GM23248 (cell line): ENCODE measurements around the gene TM9SF2. TPM values are rescaled to one million over a fixed set of nuclear protein-coding genes. Genes with fewer than 3 reads are reported as not detected.

Source experiments
- DNase-seq: peaks from one replicate; pipeline ENCODE4 v3.0.0-alpha.2; 2015
- H2AFZ ChIP-seq: fragments of 200-600 bp; sonication (generic); 2 replicates; pipeline ENCODE4 v1.6.1; 2016; ENCODE audit warnings: antibody characterized with exemption
- H3F3A ChIP-seq: fragments of 200-600 bp; sonication (generic); 2 replicates; pipeline ENCODE4 v1.6.1; 2016; ENCODE audit warnings: mild to moderate bottlenecking, antibody characterized with exemption, mixed run types; ENCODE audit not compliant: insufficient read depth
- H3K27ac ChIP-seq: fragments of 200-600 bp; sonication (generic); 2 replicates; pipeline ENCODE4 v1.5.1; 2016; ENCODE audit warnings: mild to moderate bottlenecking
- H3K27me3 ChIP-seq: fragments of 200-600 bp; sonication (generic); replicated peaks from 2 replicates; pipeline ENCODE4 v1.6.1; 2016; ENCODE audit warnings: mild to moderate bottlenecking; ENCODE audit not compliant: insufficient read depth
- H3K36me3 ChIP-seq: fragments of 200-600 bp; sonication (generic); 2 replicates; pipeline ENCODE4 v1.6.1; 2016; ENCODE audit warnings: low read depth, mild to moderate bottlenecking
- H3K4me1 ChIP-seq: fragments of 200-600 bp; sonication (generic); 2 replicates; pipeline ENCODE4 v1.6.1; 2016; ENCODE audit warnings: mild to moderate bottlenecking; ENCODE audit not compliant: insufficient read depth
- H3K4me2 ChIP-seq: fragments of 200-600 bp; sonication (generic); one replicate; pipeline ENCODE4 v1.6.1; 2016; ENCODE audit warnings: mild to moderate bottlenecking; ENCODE audit not compliant: unreplicated experiment
- H3K4me3 ChIP-seq: fragments of 200-600 bp; sonication (generic); 2 replicates; pipeline ENCODE4 v1.5.1; 2016; ENCODE audit warnings: mild to moderate bottlenecking
- H3K79me2 ChIP-seq: fragments of 200-600 bp; sonication (generic); 2 replicates; pipeline ENCODE4 v1.6.1; 2016; ENCODE audit warnings: mild to moderate bottlenecking; ENCODE audit not compliant: insufficient read depth
- H3K9ac ChIP-seq: fragments of 200-600 bp; sonication (generic); 2 replicates; pipeline ENCODE4 v1.6.1; 2016; ENCODE audit warnings: mild to moderate bottlenecking
- H3K9me2 ChIP-seq: fragments of 200-600 bp; sonication (generic); 2 replicates; pipeline ENCODE4 v1.6.1; 2016; ENCODE audit warnings: mixed run types, mild to moderate bottlenecking, moderate library complexity; ENCODE audit not compliant: insufficient read depth
- H3K9me3 ChIP-seq: fragments of 200-600 bp; sonication (generic); one replicate; pipeline ENCODE4 v1.6.1; 2017; ENCODE audit warnings: low read depth
- H4K20me1 ChIP-seq: fragments of 200-600 bp; sonication (generic); 2 replicates; pipeline ENCODE4 v1.6.0; 2016; ENCODE audit not compliant: insufficient read depth
- EZH2 ChIP-seq: fragments of 200-600 bp; sonication (generic); IDR thresholded peaks from 2 replicates; pipeline ENCODE4 v1.6.1; 2018; ENCODE audit warnings: antibody characterized with exemption, mild to moderate bottlenecking; ENCODE audit not compliant: insufficient read depth, poor library complexity, severe bottlenecking
- EZH2phosphoT487 ChIP-seq: fragments of 200-600 bp; sonication (generic); IDR thresholded peaks from 2 replicates; pipeline ENCODE4 v1.6.1; 2018; ENCODE audit warnings: antibody characterized with exemption, moderate library complexity, mild to moderate bottlenecking, low read depth; ENCODE audit not compliant: insufficient read depth
- WGBS, 2 experiments: methylation state at CpG; one replicate each; pipeline ENCODE4 v1.1.6; 2015 to 2017; ENCODE audit warnings: low lambda C conversion rate in 2 of 2, low coverage in 1 of 2; ENCODE audit errors: missing lambda C conversion rate in 2 of 2; 5-methylcytosine and 5-hydroxymethylcytosine counted together
- in situ Hi-C: fragments of 300-500 bp; cut with MboI; formaldehyde crosslinking; loops from 2 replicates; pipeline ENCODE4 v1.15.0; 2020
- polyA plus RNA-seq: library from polyadenylated mRNA; unstranded; fragments of >200 nt; fragmentation: Nextera tagmentation; extraction: Ambion mirVana; gene quantifications from 2 replicates; pipeline ENCODE4 v1.2.1, GENCODE V29; 2016
- total RNA-seq: library from RNA; depleted of rRNA; stranded (reverse); fragments of >200 nt; shearing (Covaris generic); gene quantifications from 2 replicates; pipeline ENCODE4 v1.2.3, GENCODE V29; 2014

TM9SF2 gene
- total and polyA plus RNA-seq, 2 experiments from 2014 or later: 162 to 168 TPM

DNA sequence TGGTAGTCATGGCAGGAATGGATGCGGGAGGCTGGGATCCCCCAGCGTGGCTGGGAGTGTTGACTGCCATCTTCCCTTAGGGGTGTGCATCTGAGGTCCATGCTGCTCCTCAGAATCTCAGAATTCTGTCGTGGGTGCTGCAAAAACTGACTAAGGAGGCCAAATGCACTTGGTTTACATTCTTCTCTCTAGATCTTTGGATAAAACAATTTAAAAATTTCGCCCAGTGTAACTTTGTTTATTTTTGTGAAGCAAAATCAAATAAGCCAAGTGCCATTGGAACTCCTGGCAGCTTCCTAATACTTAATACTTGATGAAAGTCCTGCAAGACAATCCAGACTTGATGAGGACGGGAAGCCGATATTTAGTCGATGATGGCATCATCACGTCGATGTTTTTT is 27.8 kb upstream of the TM9SF2 start:
- no peak overlapping the region for H2AFZ ChIP-seq
- no peak overlapping the region for H3K4me3 ChIP-seq
- no peaks in the 10 kb centered on the region for H3K79me2 ChIP-seq
- no peak overlapping the region for H3K9ac ChIP-seq
- WGBS, 2 experiments: 69 to 72% methylated on average over 9 of the region's 9 CpGs
- H3K9me2 ChIP-seq: no peaks in the 10 kb centered on the region
- H3K27ac ChIP-seq: no peak overlapping the region
- no peak for DNase-seq
- H3K4me2 ChIP-seq: no peak overlapping the region
- H3K27me3 ChIP-seq: no peaks in the 10 kb centered on the region
- no peaks in the 10 kb centered on the region for H3K9me3 ChIP-seq
- in situ Hi-C loops: no loop called here
- no peaks in the 10 kb centered on the region for H4K20me1 ChIP-seq
- no peaks in the 10 kb centered on the region for H3K36me3 ChIP-seq
- H3K4me1 ChIP-seq: peaks cover 8% of the 10 kb centered on the region
- TF ChIP-seq EZH2: no peak
- TF ChIP-seq EZH2phosphoT487: no peak
- no peaks in the 10 kb centered on the region for H3F3A ChIP-seq

DNA sequence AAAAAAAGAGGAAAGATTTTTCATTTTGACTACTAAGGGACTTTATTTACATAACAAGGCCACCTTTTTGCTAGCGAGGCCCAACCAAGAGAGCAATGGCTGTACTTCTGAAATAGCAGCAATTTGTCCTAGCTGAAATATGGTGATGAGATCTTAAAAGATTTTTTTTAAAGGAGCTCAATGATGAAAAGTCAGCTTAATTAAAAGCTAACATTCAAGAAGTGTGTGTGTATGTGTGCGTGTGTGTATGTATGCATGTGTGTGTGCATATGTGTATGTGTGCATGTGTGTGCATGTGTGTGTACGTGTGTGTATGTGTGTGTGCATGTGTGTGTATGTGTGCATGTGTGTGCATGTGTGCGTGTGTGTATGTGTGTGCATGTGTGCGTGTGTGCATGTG is 24.6 kb upstream of the TM9SF2 start:
- H3K4me1 ChIP-seq: no peaks in the 10 kb centered on the region
- H3K27me3 ChIP-seq: no peaks in the 10 kb centered on the region
- no peak overlapping the region for H2AFZ ChIP-seq
- no peaks in the 10 kb centered on the region for H3K36me3 ChIP-seq
- in situ Hi-C loops: no loop called here
- TF ChIP-seq EZH2phosphoT487 (no peak), EZH2 (no peak)
- no peak overlapping the region for H3K27ac ChIP-seq
- no peaks in the 10 kb centered on the region for H3K79me2 ChIP-seq
- H3K9me3 ChIP-seq: no peaks in the 10 kb centered on the region
- no peaks in the 10 kb centered on the region for H3K9me2 ChIP-seq
- H3K9ac ChIP-seq: no peak overlapping the region
- DNase-seq: no peak
- H3K4me3 ChIP-seq: no peak overlapping the region
- no peaks in the 10 kb centered on the region for H4K20me1 ChIP-seq
- H3F3A ChIP-seq: no peaks in the 10 kb centered on the region
- WGBS, 2 experiments: 54 to 58% methylated on average over 5 of the region's 5 CpGs
- no peak overlapping the region for H3K4me2 ChIP-seq

DNA sequence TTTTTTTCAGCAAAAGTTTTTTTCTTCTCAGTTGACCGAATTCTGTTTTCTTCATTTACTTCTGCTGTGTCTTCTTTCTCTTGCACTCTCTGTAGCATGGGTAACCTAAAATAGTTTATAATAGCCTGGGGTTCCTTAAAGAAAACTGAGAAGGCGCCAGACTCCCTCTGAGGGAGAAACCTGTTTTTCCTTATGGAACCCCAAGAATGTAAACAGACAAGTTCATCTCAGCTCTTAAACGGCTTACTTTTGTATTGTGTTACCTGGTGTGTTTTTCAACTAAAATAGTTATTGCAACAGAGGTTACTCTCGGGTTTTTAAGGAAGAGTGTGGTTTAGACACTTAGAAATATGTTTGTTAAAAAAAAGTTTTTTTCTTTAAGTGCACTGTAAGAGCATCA is 23.8 kb upstream of the TM9SF2 start:
- Histone ChIP-seq H3K79me2 (no peaks in the 10 kb centered on the region), H3K4me2 (no peak overlapping the region), H3K27ac (no peak overlapping the region), H2AFZ (no peak overlapping the region), H3K9me3 (no peaks in the 10 kb centered on the region), H3K4me1 (no peaks in the 10 kb centered on the region), H3F3A (no peaks in the 10 kb centered on the region), H3K9ac (no peak overlapping the region), H3K36me3 (no peaks in the 10 kb centered on the region), H3K4me3 (no peak overlapping the region), H3K9me2 (no peaks in the 10 kb centered on the region), H4K20me1 (no peaks in the 10 kb centered on the region), H3K27me3 (no peaks in the 10 kb centered on the region)
- WGBS, 2 experiments: 70 to 72% methylated on average over 4 of the region's 4 CpGs
- TF ChIP-seq EZH2: no peak
- no peak for DNase-seq
- in situ Hi-C loops: no loop called here

DNA sequence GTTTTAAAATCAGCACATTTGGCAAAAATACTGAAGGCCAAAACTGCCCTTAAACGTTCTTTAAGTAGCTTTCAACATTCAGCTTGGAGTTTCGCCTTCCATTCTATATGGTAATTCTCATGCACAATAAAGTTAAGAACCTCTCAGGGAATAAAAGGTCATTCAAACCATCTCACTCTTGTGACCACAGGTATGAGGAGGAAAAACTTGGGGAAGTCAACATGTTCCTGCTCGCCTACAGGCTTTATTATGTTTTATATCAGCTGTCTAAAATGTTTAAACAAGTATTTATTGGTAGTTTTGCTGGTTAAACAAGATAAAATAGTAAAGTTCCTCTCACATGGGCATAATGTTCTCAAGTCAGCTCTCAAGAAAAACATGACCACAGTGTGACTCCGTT is 19.9 kb upstream of the TM9SF2 start:
- H2AFZ ChIP-seq: no peak overlapping the region
- WGBS, 2 experiments: 80 to 82% methylated on average over 4 of the region's 4 CpGs
- in situ Hi-C loops: no loop called here

DNA sequence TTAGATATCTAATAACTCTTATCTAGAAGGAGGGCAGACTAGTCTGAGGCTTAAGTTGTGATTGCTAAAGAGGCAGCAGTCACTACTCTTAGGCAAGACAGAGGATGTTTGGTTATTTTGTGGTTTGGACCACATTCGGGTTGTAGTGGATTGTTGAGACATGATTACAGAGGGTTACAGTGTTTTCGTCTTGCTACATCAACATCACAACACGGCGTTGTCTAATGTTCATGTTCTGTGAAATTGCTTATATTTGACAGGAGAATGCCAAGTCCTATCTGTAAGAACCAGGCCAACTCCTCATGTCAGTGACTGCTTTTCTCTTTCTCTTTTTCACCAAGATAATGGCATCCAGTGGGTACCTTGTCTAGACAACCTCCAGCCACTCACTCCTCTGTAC is 16.8 kb upstream of the TM9SF2 start:
- Histone ChIP-seq H3K79me2 (no peaks in the 10 kb centered on the region), H3K9me2 (no peaks in the 10 kb centered on the region), H3K9me3 (no peaks in the 10 kb centered on the region), H3K9ac (no peak overlapping the region), H2AFZ (no peak overlapping the region), H3K36me3 (no peaks in the 10 kb centered on the region), H3K4me2 (no peak overlapping the region), H3F3A (no peaks in the 10 kb centered on the region), H3K4me3 (no peak overlapping the region), H3K4me1 (no peaks in the 10 kb centered on the region), H3K27me3 (no peaks in the 10 kb centered on the region), H4K20me1 (no peaks in the 10 kb centered on the region), H3K27ac (no peak overlapping the region)
- WGBS, 2 experiments: 64 to 74% methylated on average over 4 of the region's 4 CpGs
- TF ChIP-seq EZH2phosphoT487: no peak
- no peak for TF ChIP-seq EZH2
- DNase-seq: peak; percentile 74
- in situ Hi-C loops: no loop called here

More for the DNA sequence above, 19.9 kb upstream of the TM9SF2 start:
- Histone ChIP-seq H3K79me2 (no peaks in the 10 kb centered on the region), H3K9ac (no peak overlapping the region), H3K9me3 (no peaks in the 10 kb centered on the region), H3K27me3 (no peaks in the 10 kb centered on the region), H4K20me1 (no peaks in the 10 kb centered on the region), H3K9me2 (no peaks in the 10 kb centered on the region), H3K27ac (no peak overlapping the region), H3F3A (no peaks in the 10 kb centered on the region), H3K4me1 (no peaks in the 10 kb centered on the region), H3K4me3 (no peak overlapping the region), H3K4me2 (no peak overlapping the region), H3K36me3 (no peaks in the 10 kb centered on the region)
- DNase-seq: no peak
- TF ChIP-seq EZH2phosphoT487 (no peak), EZH2 (no peak)
